Peyer's patch (tissue), 4 donors: ENCODE data around the gene BCL7C. TPM values are rescaled to one million over a fixed set of nuclear protein-coding genes. Genes with fewer than 3 reads are reported as not detected.

Source experiments
- DNase-seq, 3 donors: peaks; one replicate each; pipeline ENCODE4 v3.0.0-alpha.2; 2017 to 2019
- H3K27ac ChIP-seq, 4 donors: fragments of 200-600 bp; sonication (generic); one replicate each; pipeline ENCODE4 v1.5.1; 2016 to 2019
- H3K27me3 ChIP-seq, 2 donors: fragments of 200-600 bp; sonication (generic); one replicate each; pipeline ENCODE4 v1.5.1; 2019
- H3K36me3 ChIP-seq, 3 donors: fragments of 200-600 bp; sonication (generic); one replicate each; pipeline ENCODE4 v1.5.1; 2016 to 2019
- H3K4me1 ChIP-seq, 4 donors: fragments of 200-600 bp; sonication (generic); one replicate each; pipeline ENCODE4 v1.5.1; 2016 to 2019
- H3K4me3 ChIP-seq, 4 donors: fragments of 200-600 bp; sonication (generic); 1 replicate in 3 of 4; 2 replicates in 1 of 4; pipeline ENCODE4 v1.5.1; 2016 to 2019; ENCODE audit warnings: mild to moderate bottlenecking in 1 of 4
- H3K9me3 ChIP-seq, 4 donors: fragments of 200-600 bp; sonication (generic); one replicate each; pipeline ENCODE4 v1.5.1; 2016 to 2019; ENCODE audit warnings: mild to moderate bottlenecking in 1 of 4
- CTCF ChIP-seq, 6 experiments: fragments of 450-650 bp in 4 of 6; fragments of 200-600 bp in 2 of 6; sonication (generic) in 1 of 6; IDR thresholded peaks; one replicate each; pipeline ENCODE4 v1.5.1; 2017 to 2019; ENCODE audit warnings: antibody characterized with exemption in 6 of 6, mild to moderate bottlenecking in 3 of 6, moderate library complexity in 1 of 6
- POLR2A ChIP-seq, 2 donors: fragments of 450-650 bp; IDR thresholded peaks; one replicate each; pipeline ENCODE4 v1.5.1; 2017; ENCODE audit warnings: antibody characterized with exemption in 2 of 2, mild to moderate bottlenecking in 2 of 2, moderate library complexity in 2 of 2
- total RNA-seq, 4 donors: library from RNA; depleted of rRNA; stranded (reverse); fragments of >200 nt; gene quantifications; one replicate each; pipeline ENCODE4 v1.1.0, GENCODE V29; 2016

Gene BCL7C
- total RNA-seq, 4 donors from 2014 or later, result 12.1 to 23.9 (median 17.8) TPM

DNA sequence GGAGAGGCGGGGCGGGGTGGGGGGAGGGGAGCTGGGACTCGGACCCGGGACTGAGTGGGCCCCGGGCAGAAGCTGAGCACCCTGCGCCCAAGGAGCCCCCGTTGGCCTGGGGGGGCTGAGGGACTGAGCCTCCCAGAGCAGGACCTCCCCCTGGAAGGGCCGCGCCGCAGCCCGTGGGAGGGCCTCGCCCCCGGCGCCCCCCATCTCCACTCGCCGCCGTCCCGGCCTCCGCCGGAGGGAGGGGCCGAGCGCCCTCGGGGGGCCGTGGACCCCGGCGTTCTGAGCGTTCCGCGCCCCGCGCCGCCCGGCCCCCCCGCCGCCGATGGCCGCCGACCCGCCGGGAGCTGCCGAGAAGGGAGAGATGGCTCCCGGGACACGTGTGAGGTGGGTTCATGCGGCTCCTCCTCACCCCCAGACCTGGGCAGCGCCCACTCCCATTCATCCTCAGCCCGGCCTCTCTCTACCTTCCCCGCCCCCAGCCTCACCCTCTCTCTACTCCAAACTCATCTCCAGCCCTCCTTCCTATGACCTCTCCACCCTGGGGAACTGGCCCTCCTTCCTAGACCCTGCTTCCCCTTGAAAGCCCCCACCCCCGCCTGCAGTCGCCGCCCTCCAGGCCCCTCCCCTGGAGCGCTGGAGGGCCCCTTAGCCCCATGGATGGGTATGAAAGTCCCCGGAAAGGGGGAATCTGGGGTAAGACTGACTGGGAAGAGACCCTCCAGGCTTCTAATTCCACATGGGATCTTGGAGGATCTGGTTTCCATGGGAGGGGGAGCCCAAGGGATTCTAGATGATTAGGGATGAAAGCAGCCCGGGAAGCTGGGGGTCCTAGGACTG lies 30.4 kb upstream of the BCL7C start:
- Histone ChIP-seq H3K36me3 (no peaks in the 10 kb centered on the region), H3K4me1 (peaks cover 0 to 31% (median 5%) of the 10 kb centered on the region in 4 donors), H3K4me3 (peak overlapping the region; percentile 53 to 93 (median 79)), H3K9me3 (no peaks in the 10 kb centered on the region), H3K27ac (peak overlapping the region; percentile 63 to 95 (median 92)), H3K27me3 (no peaks in the 10 kb centered on the region)
- TF ChIP-seq CTCF (IDR thresholded peaks at IDR 0.05), result no peak
- no peak for TF ChIP-seq POLR2A (IDR thresholded peaks at IDR 0.05)
- no peak for DNase-seq

GRCh38 chr16:30923554-30924075 lies 29.7 kb upstream of the BCL7C start, which contains the start of gene FBXL19:
TSS of gene FBXL19 (plus strand) at chr16:30923572. CDS start at chr16:30925755, 2,183 bp downstream.
- peak within 1 kb of the TSS; percentile 53 to 93 (median 79) for H3K4me3 ChIP-seq
- TF ChIP-seq POLR2A (IDR thresholded peaks at IDR 0.05), result no peak
- TF ChIP-seq CTCF (IDR thresholded peaks at IDR 0.05), result no peak
- peaks cover 0 to 31% (median 5%) of the 10 kb centered on the region in 4 donors for H3K4me1 ChIP-seq
- H3K27ac ChIP-seq, result peak within 1 kb of the TSS; percentile 84 to 95 (median 92)
- no peaks in the 10 kb centered on the region for H3K27me3 ChIP-seq
- no peaks in the 10 kb centered on the region for H3K36me3 ChIP-seq
- H3K9me3 ChIP-seq, result no peaks in the 10 kb centered on the region
- peak in 2 of 3 donors; percentile 31 to 63 for DNase-seq

- Histone ChIP-seq H3K4me3 (peak overlapping the region; percentile 53 to 93 (median 79)), H3K27me3 (no peaks in the 10 kb centered on the region), H3K9me3 (no peaks in the 10 kb centered on the region), H3K4me1 (peaks cover 0 to 31% (median 5%) of the 10 kb centered on the region in 4 donors), H3K36me3 (no peaks in the 10 kb centered on the region), H3K27ac (peak overlapping the region; percentile 84 to 95 (median 92))
- DNase-seq, result peak; percentile 99 to 100 (median 99)
- TF ChIP-seq CTCF (IDR thresholded peaks at IDR 0.05), result no peak
- TF ChIP-seq POLR2A (IDR thresholded peaks at IDR 0.05), result peak in 1 of 2 donors; percentile 49
Measured at GRCh38 chr16:30922960-30923535, 29.2 kb upstream of the BCL7C start.

DNA sequence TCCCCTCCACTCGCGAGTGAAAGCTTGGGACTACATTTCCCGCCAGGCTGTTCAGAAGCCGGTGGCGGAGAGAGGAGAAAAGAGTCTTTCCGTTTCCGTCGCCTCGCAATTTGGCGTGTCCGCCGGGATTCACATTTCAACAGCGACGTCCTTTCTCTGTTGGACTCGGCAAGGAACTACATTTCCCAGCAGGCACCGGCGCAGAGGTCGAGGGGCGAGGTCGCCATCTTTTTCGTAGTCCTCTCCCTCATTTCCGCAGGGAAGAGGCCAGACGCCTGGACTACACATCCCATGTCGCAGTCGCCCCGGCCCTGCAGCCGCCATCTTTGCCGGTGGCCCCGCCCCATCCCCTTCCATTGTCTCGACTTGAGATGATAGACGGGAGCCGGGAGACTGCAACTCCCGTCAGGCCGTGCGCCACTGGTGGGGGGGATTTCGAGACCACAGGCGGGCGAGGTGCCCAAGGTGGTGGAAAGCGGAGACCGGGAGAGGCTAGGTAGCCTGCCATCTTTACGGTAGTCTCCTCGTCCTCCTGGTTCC lies 28.6 kb upstream of the BCL7C start:
- H3K4me1 ChIP-seq, result peaks cover 0 to 27% (median 5%) of the 10 kb centered on the region in 4 donors
- no peaks in the 10 kb centered on the region for H3K9me3 ChIP-seq
- H3K27me3 ChIP-seq, result no peaks in the 10 kb centered on the region
- TF ChIP-seq POLR2A (IDR thresholded peaks at IDR 0.05), result peak in 1 of 2 donors; percentile 42
- TF ChIP-seq CTCF (IDR thresholded peaks at IDR 0.05), result no peak
- H3K36me3 ChIP-seq, result no peaks in the 10 kb centered on the region
- peak overlapping the region; percentile 53 to 93 (median 79) for H3K4me3 ChIP-seq
- H3K27ac ChIP-seq, result peak overlapping the region; percentile 84 to 95 (median 92)
- DNase-seq, result peak; percentile 99 to 100 (median 99)

DNA sequence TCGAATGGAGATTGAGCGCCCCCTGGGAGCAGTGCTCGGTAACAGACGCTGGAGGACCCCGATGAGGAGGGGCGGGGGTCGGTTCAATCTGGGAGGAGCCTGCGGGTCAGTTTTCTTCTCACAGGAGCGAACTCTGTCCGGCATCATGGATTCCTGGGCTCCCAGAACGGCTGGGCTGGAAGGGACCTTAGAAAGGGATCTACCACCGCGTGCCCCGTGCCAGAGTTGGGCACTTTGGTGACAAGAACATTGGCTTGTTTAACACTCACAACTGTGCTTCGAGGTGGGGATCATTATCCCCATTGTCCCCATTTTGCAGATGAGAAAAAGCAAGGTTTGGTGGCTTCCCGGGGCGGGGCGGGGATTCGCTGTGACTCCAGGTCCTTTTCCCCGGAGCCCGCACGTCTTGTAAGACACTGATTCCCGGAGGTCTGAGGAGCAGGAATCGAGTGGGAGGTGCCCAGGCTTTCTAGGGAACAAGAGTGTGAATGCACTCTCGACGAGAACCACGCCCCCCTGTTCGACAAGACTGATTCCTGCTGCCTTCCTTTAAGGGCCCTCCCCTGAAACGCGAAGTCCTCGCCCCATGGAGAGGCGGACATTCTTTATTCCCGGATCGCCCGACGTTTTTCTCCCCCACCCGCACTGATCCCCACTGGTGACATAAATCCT lies 28.0 kb upstream of the BCL7C start:
- Histone ChIP-seq H3K9me3 (no peaks in the 10 kb centered on the region), H3K27ac (peak overlapping the region; percentile 84 to 95 (median 92)), H3K4me3 (peak overlapping the region; percentile 42 to 91 (median 61)), H3K4me1 (peaks cover 0 to 26% (median 5%) of the 10 kb centered on the region in 4 donors), H3K27me3 (no peaks in the 10 kb centered on the region), H3K36me3 (no peaks in the 10 kb centered on the region)
- TF ChIP-seq CTCF (IDR thresholded peaks at IDR 0.05), result peak; percentile 92 to 96 (median 94)
- TF ChIP-seq POLR2A (IDR thresholded peaks at IDR 0.05), result peak; percentile 14 to 19
- DNase-seq, result peak; percentile 90 to 95 (median 91)
